ENCODE measurements around the gene KLHDC4.
A peak's percentile ranks its signal among the peaks of the same experiment; 100 is the strongest.

Gene KLHDC4

GRCh38 chr16:87708881-87709638, 56.7 kb downstream of the KLHDC4 start:
- no peak for TF ChIP-seq GATA1 (IDR thresholded peaks at IDR 0.05; ENCODE audit: low read depth, low read length)
- TF ChIP-seq POLR2A (IDR thresholded peaks at IDR 0.05; ENCODE audit: low read length) = no peak
- no peak for DNase-seq

GRCh38 chr16:87707714-87708580, 57.8 kb downstream of the KLHDC4 start:
- DNase-seq = no peak
- TF ChIP-seq POLR2A (IDR thresholded peaks at IDR 0.05; ENCODE audit: low read length) (no peak), GATA1 (IDR thresholded peaks at IDR 0.05; ENCODE audit: low read depth, low read length) (no peak)

- no peak for DNase-seq
- TF ChIP-seq POLR2A (IDR thresholded peaks at IDR 0.05; ENCODE audit: low read length) (no peak), GATA1 (IDR thresholded peaks at IDR 0.05; ENCODE audit: low read depth, low read length) (no peak)
Measured at GRCh38 chr16:87707097-87707496, 58.7 kb downstream of the KLHDC4 start.

- no peak for TF ChIP-seq POLR2A (IDR thresholded peaks at IDR 0.05; ENCODE audit: low read length)
- TF ChIP-seq GATA1 (IDR thresholded peaks at IDR 0.05; ENCODE audit: low read depth, low read length) = no peak
- DNase-seq = no peak
Measured at GRCh38 chr16:87706278-87707000, 59.3 kb downstream of the KLHDC4 start.

GRCh38 chr16:87705771-87706277, 60.0 kb downstream of the KLHDC4 start:
- TF ChIP-seq POLR2A (IDR thresholded peaks at IDR 0.05; ENCODE audit: low read length) = no peak
- TF ChIP-seq GATA1 (IDR thresholded peaks at IDR 0.05; ENCODE audit: low read depth, low read length) = no peak
- DNase-seq = no peak

- TF ChIP-seq GATA1 (IDR thresholded peaks at IDR 0.05; ENCODE audit: low read depth, low read length) = no peak
- no peak for TF ChIP-seq POLR2A (IDR thresholded peaks at IDR 0.05; ENCODE audit: low read length)
- no peak for DNase-seq
Measured at GRCh38 chr16:87704754-87705353, 60.9 kb downstream of the KLHDC4 start.

GRCh38 chr16:87703835-87704375, 61.9 kb downstream of the KLHDC4 start:
- TF ChIP-seq GATA1 (IDR thresholded peaks at IDR 0.05; ENCODE audit: low read depth, low read length) (no peak), POLR2A (IDR thresholded peaks at IDR 0.05; ENCODE audit: low read length) (no peak)
- no peak for DNase-seq

- no peak for TF ChIP-seq GATA1 (IDR thresholded peaks at IDR 0.05; ENCODE audit: low read depth, low read length)
- no peak for TF ChIP-seq POLR2A (IDR thresholded peaks at IDR 0.05; ENCODE audit: low read length)
- DNase-seq = no peak
Measured at GRCh38 chr16:87703071-87703470, 62.7 kb downstream of the KLHDC4 start.

- no peak for TF ChIP-seq GATA1 (IDR thresholded peaks at IDR 0.05; ENCODE audit: low read depth, low read length)
- no peak for TF ChIP-seq POLR2A (IDR thresholded peaks at IDR 0.05; ENCODE audit: low read length)
- DNase-seq = peak; percentile 24 to 31
Measured at GRCh38 chr16:87702325-87702811, 63.4 kb downstream of the KLHDC4 start.

GRCh38 chr16:87701505-87701921, 64.3 kb downstream of the KLHDC4 start:
- TF ChIP-seq POLR2A (IDR thresholded peaks at IDR 0.05; ENCODE audit: low read length) (no peak), GATA1 (IDR thresholded peaks at IDR 0.05; ENCODE audit: low read depth, low read length) (no peak)
- DNase-seq = no peak

GRCh38 chr16:87701078-87701460, 64.7 kb downstream of the KLHDC4 start:
- TF ChIP-seq POLR2A (IDR thresholded peaks at IDR 0.05; ENCODE audit: low read length) (no peak), GATA1 (IDR thresholded peaks at IDR 0.05; ENCODE audit: low read depth, low read length) (no peak)
- no peak for DNase-seq

GRCh38 chr16:87700406-87701077, 65.2 kb downstream of the KLHDC4 start:
- TF ChIP-seq POLR2A (IDR thresholded peaks at IDR 0.05; ENCODE audit: low read length) (no peak), GATA1 (IDR thresholded peaks at IDR 0.05; ENCODE audit: low read depth, low read length) (no peak)
- DNase-seq = no peak

Measured in erythroblast (primary cell).